Suppressor macrophage (primary cell): ENCODE results near the gene CD74.

Experiments used
- DNase-seq, 4 experiments: peaks; one replicate each; pipeline ENCODE4 v3.0.0-alpha.2; 2020 to 2022

The CD74 gene

DNA sequence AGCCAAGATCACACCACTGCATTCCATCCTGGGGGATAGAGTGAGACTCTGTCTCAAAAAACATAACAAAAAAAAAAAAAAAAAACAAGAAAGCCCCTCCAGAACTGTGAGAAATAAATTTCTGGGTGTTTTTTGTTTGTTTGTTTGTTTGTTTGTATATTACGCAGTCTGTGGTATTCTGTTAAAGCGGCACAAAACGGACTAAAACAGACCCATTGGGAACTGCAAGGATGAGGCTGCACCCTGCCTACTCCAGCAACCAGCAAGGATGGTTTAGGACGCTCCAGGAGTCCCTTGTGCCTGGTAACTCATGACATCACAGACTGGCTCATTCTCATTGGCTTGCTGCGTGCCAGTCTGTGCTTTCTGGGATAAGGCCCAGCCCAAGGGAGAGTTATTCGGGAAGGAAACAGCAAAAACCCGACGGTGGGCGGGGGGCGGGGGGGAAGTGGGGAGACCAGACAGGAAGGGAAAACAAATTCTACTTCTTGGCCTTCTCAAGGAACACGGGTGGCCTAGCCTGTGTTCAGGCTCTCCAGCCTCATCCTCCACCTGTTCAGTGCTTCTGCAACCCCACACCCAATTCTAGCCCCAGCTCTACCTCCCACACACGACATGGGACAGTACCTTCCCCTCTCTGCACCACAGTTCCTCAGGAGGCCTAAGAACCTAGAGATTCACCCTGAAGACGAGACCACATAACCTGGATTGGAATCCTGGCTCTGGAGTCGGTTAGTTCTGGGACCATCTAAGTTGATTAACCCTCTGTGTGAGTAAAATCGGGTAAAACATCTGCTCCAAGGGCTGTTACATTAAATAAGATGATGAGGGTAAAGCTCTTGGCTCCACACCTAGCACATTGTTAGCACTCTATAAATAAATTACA lies 2.8 kb downstream of the CD74 start:
- peak; percentile 80 to 91 (median 86) for DNase-seq

DNA sequence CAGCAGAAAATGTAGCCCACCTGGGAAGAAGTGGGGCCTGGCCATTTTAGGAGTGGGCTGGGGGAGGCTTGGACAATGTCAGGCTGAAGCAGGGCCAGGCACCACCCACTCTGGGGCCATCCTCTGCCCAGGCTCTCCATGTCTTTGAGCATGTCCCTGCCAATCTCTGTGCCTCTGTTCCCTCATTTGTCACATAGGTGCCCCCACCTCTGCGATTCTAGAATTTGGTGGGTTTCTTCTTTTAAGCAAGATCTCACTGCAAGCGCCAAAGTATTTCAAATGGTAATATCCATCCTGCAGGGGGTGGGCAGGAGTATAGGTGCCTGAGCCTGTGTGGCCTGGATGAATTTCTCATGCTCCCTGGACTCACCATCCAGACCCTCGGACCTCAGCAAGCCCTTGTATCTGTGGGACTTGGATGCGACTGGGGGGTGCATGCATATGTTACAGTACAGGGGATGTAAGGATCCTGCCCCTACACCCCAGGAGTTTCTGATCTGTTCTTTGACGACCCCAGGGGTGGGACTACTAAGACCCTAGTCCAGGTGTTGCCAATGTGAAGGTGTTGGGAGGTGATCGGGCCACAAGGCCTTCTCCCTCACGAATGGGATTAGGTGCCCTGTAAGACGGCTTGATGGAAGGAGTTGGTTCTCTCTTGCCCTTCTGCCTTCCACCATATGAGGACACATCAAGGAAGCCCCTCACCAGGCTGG lies 4.3 kb downstream of the CD74 start:
- DNase-seq = no peak

DNA sequence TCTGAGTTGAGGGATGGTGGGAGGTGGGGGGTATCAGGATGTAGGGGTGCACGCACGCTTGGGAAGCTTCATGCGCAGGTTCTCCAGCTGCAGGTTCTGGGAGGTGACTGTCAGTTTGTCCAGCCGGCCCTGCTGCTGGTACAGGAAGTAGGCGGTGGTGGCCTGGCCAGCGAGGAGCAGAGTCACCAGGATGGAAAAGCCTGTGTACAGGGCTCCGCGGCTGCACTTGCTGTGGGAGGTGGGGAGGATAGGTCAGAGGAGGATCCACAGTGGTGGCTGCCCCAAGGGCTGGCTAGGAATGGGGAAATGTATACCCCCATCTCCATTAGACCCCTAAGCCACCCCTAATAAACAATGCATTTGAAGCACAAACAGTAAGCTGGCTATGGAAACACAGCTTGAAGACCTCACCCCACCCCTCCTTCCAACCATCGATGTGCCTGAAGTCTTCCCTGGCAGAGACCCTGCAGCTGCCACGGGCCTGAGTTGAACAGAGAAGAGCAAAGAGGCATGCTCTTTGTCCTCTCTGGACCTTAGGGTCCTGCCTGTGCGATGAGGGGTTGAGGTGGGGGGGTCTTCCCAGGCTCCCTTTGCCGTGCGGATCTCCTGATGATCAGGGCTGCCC lies 5.5 kb downstream of the CD74 start:
- DNase-seq = no peak

DNA sequence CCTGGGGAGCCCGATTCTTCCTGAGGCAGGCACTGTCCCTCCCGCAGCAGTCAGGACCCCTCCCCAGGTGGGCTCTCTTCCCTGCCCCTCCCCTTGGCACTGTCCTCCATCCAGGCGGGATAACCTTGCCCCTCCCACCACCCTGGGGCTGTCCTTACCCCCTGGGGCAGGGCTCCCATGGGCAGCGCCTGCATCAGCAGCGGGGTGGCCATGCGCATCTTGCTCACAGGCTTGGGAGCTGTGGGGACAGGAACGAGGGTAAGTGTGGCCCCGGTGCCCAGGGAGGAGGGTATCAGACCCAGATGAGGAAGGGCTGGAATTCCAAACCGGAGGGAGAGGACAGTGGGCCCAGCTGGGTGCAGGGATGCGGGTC lies 6.0 kb downstream of the CD74 start:
- DNase-seq = no peak

DNA sequence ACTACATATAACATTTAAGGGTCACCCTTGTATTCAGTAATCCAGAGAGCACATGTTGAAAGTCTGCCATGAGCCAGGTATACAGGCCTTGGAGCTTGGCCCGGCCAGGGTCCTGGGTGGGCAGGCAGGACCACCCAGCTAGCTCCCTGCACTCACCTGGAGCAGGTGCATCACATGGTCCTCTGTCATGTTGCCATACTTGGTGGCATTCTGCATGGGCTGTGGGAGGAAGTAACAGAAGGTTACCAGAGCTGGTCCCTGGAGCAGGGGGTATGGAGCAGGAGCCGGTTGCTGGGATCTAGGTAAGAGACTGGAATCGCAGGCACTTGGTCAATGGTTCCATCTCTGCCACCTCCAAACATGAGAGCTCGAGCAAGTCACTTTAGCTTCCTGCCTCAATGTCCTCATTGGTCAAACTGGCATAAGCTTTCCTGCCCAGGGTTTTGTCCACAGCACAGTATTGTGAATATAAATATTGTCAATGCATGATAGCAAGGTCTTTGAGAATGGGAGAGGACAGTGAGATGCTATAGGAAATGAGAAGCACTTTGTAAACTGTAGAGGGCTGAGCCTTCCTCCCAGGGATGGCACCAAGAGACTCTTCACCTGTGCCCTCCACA lies 6.5 kb downstream of the CD74 start:
- no peak for DNase-seq

DNA sequence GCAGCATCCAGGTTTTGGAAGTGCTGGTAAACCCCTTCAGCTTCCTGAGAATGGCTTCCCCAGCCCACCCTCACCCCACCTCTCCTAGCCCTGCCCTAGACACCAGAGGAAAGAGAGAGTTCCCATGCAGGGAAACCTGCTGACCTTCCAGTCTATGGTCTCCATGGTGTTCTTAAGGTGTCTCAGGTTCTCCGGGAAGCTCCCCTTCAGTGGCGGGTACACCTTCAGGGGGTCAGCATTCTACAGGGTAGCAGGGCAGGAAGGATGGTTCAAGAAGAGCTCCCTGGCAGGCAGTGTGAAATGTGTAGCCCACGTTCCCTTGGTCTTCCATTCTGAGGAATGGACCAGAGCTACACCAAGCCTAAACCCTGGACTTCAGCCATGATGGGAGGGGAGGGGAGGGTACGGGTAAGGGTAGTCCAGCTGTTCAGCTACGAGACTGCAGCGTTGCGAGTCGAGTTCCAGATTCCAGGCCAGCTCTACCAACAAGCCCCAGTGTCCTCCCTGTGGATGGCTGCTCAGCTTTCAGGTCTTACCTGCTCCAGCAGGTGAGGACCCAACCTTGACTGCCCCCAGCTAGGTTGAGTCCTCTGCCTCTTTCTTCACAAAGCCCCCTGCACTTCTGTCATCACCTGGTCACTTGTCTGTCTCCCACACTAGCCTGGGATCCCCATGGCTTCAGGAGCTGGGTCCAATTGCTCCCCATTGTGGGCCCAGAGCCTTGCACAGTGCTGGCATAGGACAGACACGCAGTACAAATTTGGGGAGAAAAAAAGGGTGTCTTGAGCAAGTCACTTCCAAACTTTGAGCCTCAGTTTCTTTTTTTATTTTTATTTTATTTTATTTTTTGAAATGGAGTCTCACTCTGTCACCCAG lies 7.5 kb downstream of the CD74 start:
- DNase-seq = no peak

DNA sequence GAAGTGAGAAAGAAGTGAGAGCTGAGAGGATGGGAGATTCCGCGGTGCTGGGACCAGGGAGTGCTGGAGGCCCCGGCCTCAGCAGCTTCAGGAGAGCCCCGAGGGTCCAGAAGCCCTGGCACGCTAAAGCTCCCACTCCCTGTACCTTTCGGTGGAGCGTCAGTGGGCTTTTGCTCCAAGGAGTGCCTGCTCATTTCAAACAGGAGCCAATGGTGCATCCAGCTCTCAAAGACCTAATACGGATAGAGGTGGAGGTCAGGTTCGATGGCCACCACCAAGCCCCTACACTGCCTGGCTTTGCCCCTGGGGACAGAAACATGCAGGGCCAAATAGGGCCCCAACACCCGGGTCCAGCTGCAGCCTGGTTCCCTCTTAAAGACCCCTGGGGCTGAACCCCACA lies 8.2 kb downstream of the CD74 start:
- DNase-seq = no peak

DNA sequence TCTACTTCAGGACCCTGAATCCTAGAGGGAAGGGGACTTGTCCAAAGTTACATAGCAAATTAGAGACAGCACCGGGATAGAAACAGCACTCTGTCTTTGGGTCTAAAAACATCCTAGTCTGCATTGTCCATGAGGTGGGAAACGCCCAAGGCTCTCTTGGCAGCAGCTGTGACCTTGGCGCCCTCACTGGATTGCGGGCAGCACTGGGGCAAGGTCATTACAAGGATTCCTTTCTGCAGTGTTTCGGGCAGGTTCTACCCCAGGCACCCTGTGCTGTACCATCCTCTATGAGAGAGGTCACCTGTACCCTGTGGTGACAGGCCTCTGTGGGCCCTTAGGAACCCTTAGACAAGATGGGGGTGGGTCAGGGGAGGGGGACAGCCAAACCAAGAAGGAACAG lies 8.6 kb downstream of the CD74 start:
- no peak for DNase-seq

DNA sequence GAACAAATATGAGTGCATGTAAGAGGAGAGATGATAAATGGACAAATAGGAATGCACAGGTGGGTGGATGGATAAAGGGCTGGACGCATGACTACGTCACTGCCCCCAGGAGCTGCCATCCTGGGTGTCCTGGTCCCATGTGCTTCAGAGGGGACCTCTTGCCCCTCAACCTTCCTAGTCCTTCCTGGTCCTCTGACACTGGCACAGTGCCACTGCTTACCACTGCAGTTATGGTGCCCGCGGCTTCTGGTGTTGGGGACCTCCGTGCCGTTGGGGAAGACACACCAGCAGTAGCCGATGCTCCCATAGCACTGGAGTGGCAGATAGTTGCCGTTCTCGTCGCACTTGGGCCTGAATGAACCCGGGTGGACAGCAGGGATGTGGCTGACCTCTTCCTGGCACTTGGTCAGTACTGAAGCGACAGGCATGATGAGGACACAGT lies 9.8 kb downstream of the CD74 start:
- no peak for DNase-seq

DNA sequence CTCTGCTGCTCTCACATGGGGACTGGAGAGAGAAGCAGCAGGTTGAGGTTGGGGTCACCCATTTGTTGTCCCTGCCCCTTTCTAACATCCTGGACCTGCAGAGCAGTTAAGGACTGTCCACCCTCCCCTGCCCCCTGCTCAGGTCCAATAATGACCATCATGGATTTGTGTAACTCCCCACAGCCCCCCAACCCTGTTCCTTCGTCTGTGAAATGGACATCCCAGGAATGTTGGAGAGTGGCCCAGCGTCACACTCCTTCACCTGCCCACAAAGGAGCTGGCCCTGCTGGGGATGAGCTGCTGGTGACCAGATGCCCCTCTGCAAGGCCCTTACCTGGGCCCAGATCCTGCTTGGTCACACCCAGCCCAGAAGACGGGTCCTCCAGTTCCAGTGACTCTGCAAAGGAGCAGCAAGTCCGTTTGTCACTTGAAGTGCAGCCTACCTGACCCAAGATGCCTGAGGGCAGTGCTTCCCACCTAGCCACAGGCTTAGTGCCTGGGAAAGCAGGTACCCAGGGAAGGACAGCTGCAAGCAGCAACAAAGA lies 10.4 kb downstream of the CD74 start:
- DNase-seq = no peak

DNA sequence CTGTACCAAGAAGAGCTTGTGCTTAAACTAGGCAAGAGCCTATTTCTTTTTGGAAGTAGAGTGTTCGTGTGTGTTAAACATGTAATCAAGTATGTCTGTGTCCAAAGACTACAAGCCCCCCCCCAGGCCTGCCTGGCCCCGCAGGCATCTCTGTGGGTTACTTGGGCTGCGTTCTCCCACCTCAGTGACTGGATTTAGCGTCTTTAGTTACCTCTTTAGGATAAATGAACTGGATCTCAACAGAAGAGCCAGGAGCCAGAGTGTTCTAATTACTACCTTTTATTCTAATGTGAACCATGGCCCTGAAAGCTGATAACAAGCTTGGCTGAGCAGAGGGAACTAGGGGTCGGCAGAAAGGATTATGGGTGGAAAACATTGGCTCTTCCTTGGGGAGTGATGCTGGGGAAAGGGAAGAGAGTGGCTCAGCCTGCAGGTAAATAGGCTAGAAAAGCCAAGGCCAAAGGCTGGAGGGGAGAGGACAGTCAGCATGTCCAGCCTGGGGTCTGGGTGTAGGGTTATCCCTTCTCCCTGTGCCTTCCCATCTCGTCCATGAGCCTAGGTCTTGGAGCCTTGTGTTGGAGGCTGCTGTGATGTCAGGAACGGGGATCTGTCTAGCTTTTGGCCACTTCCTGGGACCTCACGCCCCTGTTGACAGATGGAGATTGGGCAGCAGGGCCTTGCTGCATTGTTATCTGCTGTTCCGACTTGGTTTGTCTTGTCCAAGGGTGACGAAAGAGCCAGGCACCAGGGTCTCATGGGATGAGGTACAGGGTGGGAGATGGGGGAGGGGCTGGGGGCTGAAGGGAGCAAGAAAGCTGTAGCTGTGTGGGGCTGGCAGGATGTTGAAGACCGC lies 11.1 kb downstream of the CD74 start:
- no peak for DNase-seq

DNA sequence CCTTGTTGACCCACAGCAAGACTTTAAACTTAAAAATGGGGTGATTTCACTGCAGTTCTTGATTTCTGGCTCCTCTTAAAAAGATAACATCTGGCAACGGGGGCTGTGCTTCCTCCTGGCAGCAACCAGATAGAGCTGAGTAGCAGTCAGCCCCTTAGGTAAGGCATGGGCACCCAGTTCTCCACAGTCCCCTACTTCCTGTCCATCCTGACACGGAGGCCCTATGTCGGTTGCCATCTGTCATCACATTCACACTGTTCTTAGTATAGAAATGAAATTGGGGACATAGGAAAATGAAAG lies 11.7 kb downstream of the CD74 start:
- no peak for DNase-seq

DNA sequence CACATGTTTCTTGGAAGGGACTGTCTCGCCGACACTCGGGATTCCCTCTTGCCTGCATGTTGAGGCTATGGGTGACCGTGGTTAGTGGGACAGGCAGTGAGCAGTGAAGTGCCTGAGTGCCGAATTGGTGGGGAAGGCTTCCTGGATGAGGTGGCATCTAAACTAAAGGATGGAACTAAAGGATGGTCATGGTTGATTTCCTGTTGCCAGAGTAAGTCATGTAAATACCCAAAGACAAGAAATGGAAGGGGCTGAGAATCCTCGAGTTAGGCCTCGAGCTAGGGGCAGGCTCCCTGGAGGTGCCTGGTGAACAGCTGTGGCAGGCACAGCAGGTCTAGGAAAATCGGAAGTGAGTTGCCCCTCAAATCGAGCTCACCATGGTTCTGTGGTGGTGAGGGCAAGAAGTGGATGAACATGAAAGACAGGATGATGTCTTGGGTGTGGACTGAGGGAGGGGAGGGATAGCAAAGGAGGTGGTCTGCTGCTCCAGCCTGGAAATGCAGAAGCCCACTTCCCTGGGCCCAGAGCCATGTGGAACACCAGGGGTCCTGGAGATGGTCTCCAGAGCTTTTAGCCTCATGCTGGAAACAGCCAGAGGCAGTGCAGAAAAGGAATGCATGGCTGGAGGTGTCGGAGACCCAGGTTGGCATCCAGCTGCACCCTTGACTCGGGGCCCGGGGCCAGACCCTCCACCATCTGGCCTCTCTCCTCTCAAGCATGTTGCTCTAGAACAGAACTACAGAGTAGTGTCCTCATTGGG lies 12.2 kb downstream of the CD74 start:
- no peak for DNase-seq

DNA sequence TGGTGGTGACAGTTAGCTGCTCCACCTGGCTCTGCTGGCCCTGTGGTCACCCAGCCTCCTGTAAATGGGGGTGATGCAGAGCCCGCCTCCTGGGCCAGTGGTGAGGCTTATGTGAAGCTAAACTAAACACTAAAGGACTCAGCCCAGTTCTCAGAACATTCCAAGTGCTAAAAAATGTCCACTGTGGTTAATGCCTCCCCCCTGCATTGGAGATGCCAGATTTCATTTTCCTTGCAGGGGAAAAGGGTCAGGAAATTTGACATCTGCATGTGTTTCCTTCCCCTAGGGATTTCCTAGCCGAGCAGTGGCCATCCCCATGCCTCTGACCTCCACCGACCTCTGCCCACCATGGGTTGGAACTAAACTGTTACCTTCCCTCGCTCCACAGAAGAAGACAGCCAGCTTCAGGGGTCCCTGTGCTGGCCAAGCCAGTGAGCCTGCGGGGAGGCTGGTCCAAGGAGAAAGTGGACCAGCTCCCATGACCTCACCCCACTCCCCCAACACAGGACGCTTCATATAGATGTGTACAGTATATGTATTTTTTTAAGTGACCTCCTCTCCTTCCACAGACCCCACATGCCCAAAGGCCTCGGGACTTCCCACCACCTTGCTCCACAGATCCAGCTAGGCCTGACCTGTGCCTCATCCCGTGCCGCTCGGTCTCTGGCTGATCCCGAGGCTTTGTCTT lies 13.0 kb downstream of the CD74 start:
- DNase-seq = no peak

DNA sequence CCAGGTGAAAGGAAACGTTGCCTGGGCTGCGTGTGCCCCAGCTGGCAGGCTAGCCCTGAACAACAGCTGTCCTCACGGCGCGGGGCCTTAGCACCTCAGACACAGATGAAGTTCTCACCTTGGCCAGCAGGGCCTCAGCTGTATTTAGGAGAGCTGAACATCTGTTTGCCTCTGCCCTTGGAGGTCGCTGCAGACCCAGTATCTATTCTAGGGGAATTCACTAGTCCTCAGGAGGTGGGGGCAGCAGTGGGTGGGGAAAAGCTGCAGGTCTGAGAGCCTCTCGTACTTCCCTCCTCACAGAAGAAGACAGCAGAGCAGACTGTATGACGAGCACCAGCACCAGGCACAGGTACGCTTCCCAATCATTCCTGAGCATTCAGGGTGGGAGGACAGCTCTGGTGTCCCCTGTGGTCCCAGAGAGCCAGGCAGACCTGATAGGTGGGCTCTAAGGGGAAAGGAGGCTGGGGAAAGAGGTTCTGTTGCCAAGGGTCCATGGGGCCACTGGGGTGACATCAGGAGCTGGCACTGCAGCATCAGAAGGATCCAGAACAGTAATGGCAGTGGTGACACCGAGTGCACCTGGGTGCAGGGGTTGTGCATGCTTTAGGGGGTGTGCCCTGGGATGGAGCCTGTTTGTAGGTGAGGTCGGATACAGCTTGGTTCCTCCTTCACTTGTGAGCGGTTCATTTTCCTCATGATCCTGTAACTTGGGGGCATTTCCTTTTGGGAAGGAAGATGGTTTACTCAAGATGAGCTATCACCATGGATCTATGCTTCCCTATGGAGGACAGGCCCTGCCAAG lies 13.8 kb downstream of the CD74 start:
- peak in 3 of 4 experiments; percentile 29 to 41 (median 36) for DNase-seq

DNA sequence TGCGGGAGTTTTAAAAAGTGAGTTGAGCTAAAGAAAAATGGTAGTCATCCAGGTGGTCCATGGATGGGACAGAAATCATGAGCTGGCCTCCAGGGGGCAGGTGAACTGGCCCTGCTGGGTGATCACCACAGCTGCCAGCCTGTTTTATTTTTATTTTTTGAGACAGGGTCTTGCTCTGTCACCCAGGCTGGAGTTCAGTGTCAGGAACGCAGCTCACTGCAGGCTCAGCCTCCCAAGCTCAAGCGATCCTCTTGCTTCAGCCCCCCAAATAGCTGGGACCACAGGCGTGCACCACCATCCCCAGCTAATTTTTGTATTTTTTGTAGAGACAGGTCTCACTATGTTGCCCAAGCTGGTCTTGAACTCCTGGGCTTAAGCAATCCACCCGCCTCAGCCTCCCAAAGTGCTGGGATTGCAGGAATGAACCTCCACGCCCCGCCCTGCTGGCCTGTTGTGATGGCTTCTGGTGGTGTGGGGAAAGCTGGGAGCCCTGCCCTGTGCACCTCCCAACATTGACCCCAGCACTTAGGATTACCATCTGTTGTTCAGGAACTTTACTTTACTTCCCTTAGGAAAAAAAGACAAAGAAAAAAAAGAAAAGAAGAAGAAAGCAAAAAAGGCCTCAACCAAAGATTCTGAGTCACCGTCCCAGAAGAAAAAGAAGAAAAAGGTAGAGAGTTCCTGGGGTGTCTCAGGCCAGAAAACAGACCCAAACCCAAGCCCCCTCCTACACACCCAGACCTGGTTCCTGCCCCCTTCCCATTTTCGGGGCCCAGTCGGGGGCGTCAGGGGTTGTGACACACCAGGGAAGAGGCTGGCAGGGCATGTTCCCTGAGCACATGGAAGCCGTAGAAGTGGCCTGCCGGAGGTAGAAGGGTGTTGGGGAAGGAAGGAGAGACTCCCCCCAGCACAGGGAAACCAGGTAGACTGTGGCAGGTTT lies 14.7 kb downstream of the CD74 start:
- no peak for DNase-seq

DNA sequence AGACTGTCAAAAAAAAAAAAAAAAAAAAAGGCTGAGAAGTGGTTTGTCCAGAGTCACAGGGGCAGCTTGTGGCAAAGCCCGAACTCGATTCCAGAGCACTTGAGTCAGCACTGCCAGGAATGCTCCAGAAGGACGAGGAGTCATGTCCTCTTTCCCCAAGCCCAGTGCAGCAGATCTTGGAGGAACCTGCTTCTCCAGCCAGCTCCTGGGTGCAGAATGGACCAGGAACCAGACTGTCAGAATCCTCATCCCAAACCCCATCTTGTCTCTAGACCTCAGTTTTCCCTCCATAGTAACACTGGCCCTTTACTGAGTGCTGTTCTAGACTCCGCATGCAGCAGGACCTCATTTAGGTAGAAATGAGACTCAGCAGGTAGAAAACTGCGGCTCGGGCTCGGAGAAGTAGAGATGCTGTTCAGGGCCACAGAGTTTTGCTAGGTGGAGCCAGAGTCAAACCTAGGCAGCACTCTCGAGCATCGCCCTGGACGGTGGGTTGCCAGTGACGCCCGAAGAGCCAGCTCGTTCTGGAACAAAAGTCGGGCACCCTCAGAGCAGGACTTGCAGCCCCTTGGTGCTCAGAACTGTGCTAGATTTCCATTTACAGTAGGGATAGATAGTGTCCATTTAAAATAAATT lies 15.4 kb downstream of the CD74 start:
- DNase-seq = no peak
